ENCODE results near the gene LTBR. TPM values are rescaled to one million over a fixed set of nuclear protein-coding genes. Genes with fewer than 3 reads are reported as not detected.

LTBR gene
- total RNA-seq, 3 donors from 2014 or later (not counting 1 experiment from before 2014, with no cell fraction given): 3.7 to 5.8 (median 4.4) TPM

DNA sequence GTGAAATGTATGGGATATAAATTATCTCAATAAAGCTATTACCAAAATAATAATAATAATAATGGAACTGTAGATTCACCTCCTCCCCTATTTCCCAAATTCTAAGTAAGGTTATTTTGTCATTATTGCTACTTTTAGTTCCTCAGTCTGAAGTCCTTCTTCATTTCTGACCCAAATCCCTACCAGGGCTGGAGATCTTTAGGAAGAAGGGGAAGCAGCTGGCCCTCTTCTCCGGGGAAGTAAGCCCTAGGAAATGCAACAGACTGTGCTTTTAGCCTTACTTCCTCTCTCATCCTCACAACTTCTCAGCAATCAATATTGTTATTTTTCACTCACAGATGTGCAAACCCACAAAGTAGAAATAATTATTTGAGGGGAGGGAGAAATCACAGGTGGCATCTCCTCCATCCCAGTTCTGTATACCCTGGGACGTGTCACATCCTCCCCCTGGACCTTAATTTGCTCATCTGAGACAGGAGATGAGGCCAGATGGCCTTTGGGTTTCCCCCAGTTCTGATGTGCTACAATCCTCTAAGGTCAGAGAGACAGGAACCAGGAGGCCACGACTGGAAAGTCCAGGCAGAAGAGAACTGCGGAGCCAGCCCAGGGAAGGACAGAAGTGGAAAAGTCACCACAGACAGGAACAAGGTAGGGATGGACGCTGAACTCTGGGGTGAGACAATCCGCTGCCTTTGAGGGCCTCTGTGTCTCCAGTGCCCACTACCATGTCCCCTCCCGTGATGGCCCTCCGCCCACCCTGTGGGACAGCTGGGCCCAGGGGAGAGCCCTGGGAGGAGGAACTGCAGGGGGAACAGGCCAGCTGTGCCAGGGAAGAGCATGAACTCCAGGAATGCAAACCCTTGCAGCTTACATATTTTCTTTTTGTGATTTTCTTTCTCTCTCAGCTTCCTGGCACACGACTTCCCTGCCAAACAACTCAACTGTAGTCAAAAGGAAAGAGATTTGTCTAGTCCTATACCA lies 31.5 kb upstream of the LTBR start:
- H3K27me3 Mint-ChIP-seq (ENCODE audit: low read depth in 2 of 2): no peaks in the 10 kb centered on the region
- H3K4me3 Mint-ChIP-seq: no peak overlapping the region
- intact Hi-C loops (cut with micrococcal nuclease): no loop called here
- H3K36me3 Mint-ChIP-seq: no peaks in the 10 kb centered on the region
- TF ChIP-seq, protein P1, sequence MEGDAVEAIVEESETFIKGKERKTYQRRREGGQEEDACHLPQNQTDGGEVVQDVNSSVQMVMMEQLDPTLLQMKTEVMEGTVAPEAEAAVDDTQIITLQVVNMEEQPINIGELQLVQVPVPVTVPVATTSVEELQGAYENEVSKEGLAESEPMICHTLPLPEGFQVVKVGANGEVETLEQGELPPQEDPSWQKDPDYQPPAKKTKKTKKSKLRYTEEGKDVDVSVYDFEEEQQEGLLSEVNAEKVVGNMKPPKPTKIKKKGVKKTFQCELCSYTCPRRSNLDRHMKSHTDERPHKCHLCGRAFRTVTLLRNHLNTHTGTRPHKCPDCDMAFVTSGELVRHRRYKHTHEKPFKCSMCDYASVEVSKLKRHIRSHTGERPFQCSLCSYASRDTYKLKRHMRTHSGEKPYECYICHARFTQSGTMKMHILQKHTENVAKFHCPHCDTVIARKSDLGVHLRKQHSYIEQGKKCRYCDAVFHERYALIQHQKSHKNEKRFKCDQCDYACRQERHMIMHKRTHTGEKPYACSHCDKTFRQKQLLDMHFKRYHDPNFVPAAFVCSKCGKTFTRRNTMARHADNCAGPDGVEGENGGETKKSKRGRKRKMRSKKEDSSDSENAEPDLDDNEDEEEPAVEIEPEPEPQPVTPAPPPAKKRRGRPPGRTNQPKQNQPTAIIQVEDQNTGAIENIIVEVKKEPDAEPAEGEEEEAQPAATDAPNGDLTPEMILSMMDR (IDR thresholded peaks at IDR 0.05): no peak
- Histone ChIP-seq H3K27me3 (ENCODE audit: control insufficient read depth, insufficient read depth, low read length) (no peaks in the 10 kb centered on the region), H3K36me3 (ENCODE audit: control insufficient read depth, insufficient read depth, low read length) (no peaks in the 10 kb centered on the region), H3K27ac (ENCODE audit: low read length) (no peak overlapping the region), H3K9me3 (ENCODE audit: control insufficient read depth, insufficient read depth, low read length) (no peaks in the 10 kb centered on the region), H3K4me3 (ENCODE audit: low read length) (no peak overlapping the region), H3K4me1 (ENCODE audit: control insufficient read depth, insufficient read depth, low read length) (peaks cover 8% of the 10 kb centered on the region)
- no peak for DNase-seq
- H3K9me3 Mint-ChIP-seq: no peaks in the 10 kb centered on the region
- H3K4me1 Mint-ChIP-seq: peaks cover 0 to 22% of the 10 kb centered on the region in 2 donors
- ATAC-seq: no peak
- no peak overlapping the region for H3K27ac Mint-ChIP-seq
- WGBS (ENCODE audit: insufficient coverage): 68% methylated on average over 8 of the region's 9 CpGs

DNA sequence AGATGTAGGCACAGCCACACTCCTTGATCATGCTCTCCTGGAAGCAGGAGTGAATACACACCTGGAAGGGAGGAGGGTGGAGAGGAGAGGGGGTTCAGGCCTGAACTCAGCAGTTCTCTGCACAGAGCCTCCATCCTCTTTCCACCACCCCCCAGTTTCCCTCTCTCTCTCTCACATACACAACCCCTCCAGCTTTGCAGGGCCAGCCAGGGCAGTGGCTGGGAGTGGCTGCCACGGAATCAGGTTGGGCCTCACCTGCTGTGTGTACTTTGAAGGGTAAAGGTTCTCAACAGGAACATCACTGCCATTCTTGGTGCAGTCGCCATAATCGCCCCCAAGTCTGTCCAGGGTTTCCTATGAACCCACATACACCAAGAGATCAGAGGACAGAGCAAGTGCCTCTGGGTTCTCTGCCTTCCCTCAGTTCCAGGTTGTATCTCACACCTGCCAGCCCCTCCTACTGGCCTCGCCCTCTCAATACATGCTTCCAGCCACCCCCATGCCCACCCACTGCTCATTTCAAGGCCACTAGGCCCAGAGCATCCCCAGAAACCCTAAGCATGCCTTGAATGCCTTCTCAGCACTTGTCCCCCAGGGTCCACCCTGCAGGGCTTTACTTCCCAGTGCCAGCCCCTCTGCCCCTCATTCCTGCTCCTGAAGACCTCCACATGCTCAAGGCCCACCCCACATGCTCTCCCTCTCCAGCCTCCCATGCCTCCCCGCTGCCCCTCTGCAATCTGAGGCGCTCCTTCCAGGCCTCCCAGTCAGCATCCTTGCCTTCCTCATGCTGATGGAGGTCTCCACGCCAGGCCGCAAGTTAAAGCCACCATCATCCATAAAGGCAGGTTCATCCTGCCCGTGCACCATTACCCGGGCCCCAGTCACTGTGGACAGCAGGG lies 29.2 kb upstream of the LTBR start:
- Histone ChIP-seq H3K4me3 (ENCODE audit: low read length) (no peak overlapping the region), H3K27me3 (ENCODE audit: control insufficient read depth, insufficient read depth, low read length) (no peaks in the 10 kb centered on the region), H3K36me3 (ENCODE audit: control insufficient read depth, insufficient read depth, low read length) (no peaks in the 10 kb centered on the region), H3K27ac (ENCODE audit: low read length) (no peak overlapping the region), H3K4me1 (ENCODE audit: control insufficient read depth, insufficient read depth, low read length) (no peaks in the 10 kb centered on the region), H3K9me3 (ENCODE audit: control insufficient read depth, insufficient read depth, low read length) (no peaks in the 10 kb centered on the region)
- Mint-ChIP-seq H3K27me3 (ENCODE audit: low read depth in 2 of 2) (no peaks in the 10 kb centered on the region), H3K4me1 (peaks cover 0 to 24% of the 10 kb centered on the region in 2 donors), H3K27ac (no peak overlapping the region), H3K4me3 (no peak overlapping the region), H3K36me3 (no peaks in the 10 kb centered on the region), H3K9me3 (no peaks in the 10 kb centered on the region)
- TF ChIP-seq, protein P1 (IDR thresholded peaks at IDR 0.05): no peak
- ATAC-seq (no peak), DNase-seq (no peak)
- WGBS (ENCODE audit: insufficient coverage): 91% methylated on average over 10 of the region's 10 CpGs
- intact Hi-C loops (cut with micrococcal nuclease): no loop called here

DNA sequence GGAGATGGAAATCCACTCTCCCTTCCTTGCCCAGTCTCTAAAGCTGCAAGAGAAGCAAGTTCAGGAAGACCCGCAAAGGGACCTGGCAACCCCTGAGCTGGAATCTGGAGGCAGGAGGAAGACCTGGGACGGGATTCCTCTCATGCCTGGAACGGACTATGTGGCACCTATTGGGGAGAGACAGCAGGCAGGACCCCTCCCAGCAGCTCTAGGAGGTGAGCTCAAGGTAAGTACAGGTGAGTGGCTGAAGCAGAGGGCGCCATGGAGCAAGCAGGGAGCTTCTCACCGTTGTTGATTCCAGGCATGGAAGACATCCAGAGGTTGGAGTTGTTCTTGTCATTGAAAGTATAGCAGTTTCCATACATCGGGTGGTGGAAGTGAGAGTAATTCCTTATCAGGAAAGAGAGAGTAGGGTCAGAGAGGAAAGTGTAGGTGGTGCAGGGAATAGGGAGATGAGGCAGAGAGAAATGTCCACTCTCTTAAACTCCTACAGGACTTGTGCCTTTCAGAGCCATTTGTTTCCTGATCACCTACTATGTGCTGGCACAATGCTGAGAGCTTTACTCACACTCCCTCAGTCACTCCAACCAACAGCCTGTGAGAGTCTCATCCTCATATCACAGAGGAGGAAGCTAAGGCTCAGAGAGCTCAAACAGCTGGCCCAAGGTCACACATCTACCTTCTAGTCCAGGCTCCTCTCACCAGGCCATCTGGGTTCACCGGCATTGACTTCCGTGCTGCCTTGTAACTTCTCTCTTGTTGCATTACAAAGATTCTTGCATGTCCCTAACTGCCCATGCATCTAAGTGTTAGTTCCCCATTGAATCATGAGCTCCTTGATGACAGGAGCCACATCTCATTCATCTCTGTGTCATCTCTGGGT lies 28.2 kb upstream of the LTBR start:
- no peaks in the 10 kb centered on the region for H3K4me1 ChIP-seq (ENCODE audit: control insufficient read depth, insufficient read depth, low read length)
- H3K27ac Mint-ChIP-seq: no peak overlapping the region

More for the DNA sequence above, 28.2 kb upstream of the LTBR start:
- 85% methylated on average over 8 of the region's 8 CpGs for WGBS (ENCODE audit: insufficient coverage)
- Histone ChIP-seq H3K27me3 (ENCODE audit: control insufficient read depth, insufficient read depth, low read length) (no peaks in the 10 kb centered on the region), H3K9me3 (ENCODE audit: control insufficient read depth, insufficient read depth, low read length) (no peaks in the 10 kb centered on the region), H3K4me3 (ENCODE audit: low read length) (no peak overlapping the region), H3K36me3 (ENCODE audit: control insufficient read depth, insufficient read depth, low read length) (no peaks in the 10 kb centered on the region), H3K27ac (ENCODE audit: low read length) (no peak overlapping the region)
- intact Hi-C loops (cut with micrococcal nuclease): no loop called here
- TF ChIP-seq, protein P1 (IDR thresholded peaks at IDR 0.05): no peak
- H3K36me3 Mint-ChIP-seq: no peaks in the 10 kb centered on the region
- no peaks in the 10 kb centered on the region for H3K9me3 Mint-ChIP-seq
- no peak overlapping the region for H3K4me3 Mint-ChIP-seq
- peak in 2 of 3 donors; percentile 27 to 28 for ATAC-seq
- peaks cover 0 to 24% of the 10 kb centered on the region in 2 donors for H3K4me1 Mint-ChIP-seq
- no peak for DNase-seq
- no peaks in the 10 kb centered on the region for H3K27me3 Mint-ChIP-seq (ENCODE audit: low read depth in 2 of 2)
